A673 (cell line): Measurements from ENCODE around the gene TF.

Experiments
- EZH2 ChIP-seq: fragments of 200-600 bp; sonication (generic); IDR thresholded peaks from 2 replicates; pipeline ENCODE4 v1.6.1; 2017; ENCODE audit warnings: borderline replicate concordance, low read depth, mild to moderate bottlenecking, mixed read lengths, antibody characterized with exemption, low read length; ENCODE audit not compliant: poor library complexity, severe bottlenecking
- TF ChIP-seq, protein P1 (sequence below): fragments of 300-800, 200-600 bp; sonication (generic); conservative IDR thresholded peaks from 2 replicates; pipeline ENCODE4 v1.5.1; 2017; ENCODE audit warnings: low read depth, mild to moderate bottlenecking, antibody characterized with exemption, low read length, moderate library complexity, mixed read lengths

DNA sequence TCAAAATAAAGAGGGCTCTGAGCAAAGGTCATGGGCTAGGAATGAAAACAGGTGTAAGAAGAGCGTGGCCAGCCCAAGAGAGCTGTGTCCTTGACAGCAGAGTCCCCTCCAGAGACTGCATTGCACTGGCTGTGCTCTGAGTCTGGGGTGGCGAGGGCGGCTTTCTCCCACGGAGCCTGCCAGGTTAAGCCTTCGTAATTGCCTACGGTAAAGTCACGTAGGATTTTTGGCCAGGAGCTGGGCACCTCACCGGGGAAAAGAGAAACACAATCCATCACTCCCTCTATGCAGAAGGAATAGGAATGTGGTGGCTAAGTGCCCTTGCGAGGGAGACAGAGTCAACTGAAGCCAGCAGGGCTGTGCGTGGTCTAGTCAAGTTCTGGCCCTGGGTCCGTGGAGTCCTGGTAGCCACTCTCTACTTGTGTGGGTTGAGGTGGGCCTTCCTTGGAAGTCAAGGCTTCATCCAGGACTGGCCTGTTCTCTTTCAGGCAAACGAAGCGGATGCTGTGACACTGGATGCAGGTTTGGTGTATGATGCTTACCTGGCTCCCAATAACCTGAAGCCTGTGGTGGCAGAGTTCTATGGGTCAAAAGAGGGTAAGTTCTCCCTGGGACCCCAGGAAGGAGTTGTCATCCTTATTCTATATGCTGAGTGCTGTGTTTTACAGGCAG is 7.0 kb downstream of the TF start:
- TF ChIP-seq, protein P1, sequence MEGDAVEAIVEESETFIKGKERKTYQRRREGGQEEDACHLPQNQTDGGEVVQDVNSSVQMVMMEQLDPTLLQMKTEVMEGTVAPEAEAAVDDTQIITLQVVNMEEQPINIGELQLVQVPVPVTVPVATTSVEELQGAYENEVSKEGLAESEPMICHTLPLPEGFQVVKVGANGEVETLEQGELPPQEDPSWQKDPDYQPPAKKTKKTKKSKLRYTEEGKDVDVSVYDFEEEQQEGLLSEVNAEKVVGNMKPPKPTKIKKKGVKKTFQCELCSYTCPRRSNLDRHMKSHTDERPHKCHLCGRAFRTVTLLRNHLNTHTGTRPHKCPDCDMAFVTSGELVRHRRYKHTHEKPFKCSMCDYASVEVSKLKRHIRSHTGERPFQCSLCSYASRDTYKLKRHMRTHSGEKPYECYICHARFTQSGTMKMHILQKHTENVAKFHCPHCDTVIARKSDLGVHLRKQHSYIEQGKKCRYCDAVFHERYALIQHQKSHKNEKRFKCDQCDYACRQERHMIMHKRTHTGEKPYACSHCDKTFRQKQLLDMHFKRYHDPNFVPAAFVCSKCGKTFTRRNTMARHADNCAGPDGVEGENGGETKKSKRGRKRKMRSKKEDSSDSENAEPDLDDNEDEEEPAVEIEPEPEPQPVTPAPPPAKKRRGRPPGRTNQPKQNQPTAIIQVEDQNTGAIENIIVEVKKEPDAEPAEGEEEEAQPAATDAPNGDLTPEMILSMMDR: no peak
- no peak for TF ChIP-seq EZH2
